Caki2 (cell line): ENCODE results near the gene C11orf68. TPM values are rescaled to one million over a fixed set of nuclear protein-coding genes. Genes with fewer than 3 reads are reported as not detected.

Experiments
- DNase-seq: peaks from one replicate; pipeline ENCODE4 v3.0.0-alpha.2; 2015; ENCODE audit warnings: low read depth
- in situ Hi-C: cut with HindIII; loops from 2 replicates; pipeline ENCODE4 v1.10.0; 2016; ENCODE audit warnings: low sequenced_read_pairs, low pct_unique_long_range_greater_than_20kb, mixed read lengths
- total RNA-seq: library from RNA; depleted of rRNA; stranded (reverse); fragments of >200 nt; shearing (Covaris generic); gene quantifications from 2 replicates; pipeline ENCODE4 v1.2.3, GENCODE V29; 2014; ENCODE audit warnings: low replicate concordance

The C11orf68 gene
- total RNA-seq, 1 experiment from 2014 or later = 36.3 TPM

DNA sequence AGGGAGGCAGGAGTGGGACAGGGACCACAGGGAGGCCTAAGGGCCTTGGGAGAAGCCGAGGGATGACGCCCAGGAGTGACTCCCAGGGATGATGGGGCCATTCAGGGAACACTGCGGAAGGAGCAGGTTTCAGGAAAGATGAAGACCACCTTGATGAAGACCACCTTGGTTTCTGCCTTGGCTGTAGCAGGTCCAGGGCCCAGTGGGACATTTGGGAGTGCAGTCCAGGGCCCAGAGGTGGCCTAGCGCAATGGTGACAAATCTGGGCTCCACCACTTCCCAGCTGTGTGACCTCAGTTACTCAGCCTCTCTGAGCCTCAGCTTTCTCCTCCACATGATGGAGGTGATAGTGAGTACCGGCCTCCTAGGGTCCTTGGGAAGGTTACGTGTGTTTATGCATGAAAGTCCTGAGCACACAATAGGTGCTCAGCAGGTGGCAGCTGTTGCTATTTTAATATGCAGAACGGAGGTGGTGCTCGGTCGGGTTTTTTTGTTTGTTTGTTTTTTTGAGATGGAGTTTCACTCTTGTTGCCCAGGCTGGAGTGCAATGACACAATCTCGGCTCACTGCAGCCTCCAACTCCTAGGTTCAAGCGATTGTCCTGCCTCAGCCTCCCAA is 27.2 kb upstream of the C11orf68 start:
- in situ Hi-C loops = no loop called here
- no peak for DNase-seq

DNA sequence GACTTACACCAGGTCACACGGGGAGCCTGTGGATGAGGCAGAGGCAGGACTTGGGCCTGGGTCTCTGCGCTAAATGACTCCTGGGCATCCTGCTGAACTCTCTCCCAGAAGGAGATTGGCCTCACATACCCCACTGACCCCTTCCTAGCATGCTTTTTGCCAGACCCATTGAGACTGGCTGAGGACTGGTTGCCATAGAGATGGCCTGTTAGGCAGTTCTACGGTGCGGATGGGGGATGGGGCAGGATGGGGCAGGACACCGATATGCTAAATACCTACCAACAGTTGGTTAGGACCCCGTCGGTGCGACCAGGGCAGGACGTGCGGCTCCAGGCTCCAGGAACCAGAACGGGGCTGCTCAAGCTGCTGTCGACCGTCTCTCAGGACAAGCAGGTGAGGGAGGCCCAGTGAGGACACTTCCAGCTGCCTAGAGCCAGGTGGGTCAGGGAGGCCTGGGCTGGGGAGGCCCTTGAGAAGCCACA is 26.6 kb upstream of the C11orf68 start, which contains the start of gene TSGA10IP:
TSS of gene TSGA10IP (plus strand) at position 51 of the 482 bp plus-strand sequence. CDS start at position 247, 196 bp downstream.
- DNase-seq = no peak
- in situ Hi-C loops = no loop called here

DNA sequence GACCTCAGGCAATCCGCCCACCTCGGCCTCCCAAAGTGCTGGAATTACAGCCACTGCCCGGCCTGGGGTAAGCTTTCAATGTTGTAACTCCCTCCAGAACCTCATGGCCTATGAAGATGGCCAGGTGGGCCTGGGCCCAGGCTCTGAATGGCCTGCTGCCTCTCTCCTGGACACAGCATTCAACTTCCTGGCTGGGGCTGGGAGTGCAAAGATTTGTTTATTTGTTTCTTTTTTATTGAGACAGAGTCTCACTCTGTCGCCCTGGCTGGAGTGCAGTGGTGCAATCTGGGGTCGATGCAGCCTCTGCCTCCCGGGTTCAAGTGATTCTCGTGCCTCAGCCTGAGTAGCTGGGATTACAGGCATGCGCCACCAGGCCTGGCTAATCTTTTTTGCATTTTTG is 25.9 kb upstream of the C11orf68 start:
- no peak for DNase-seq
- in situ Hi-C loops = no loop called here

DNA sequence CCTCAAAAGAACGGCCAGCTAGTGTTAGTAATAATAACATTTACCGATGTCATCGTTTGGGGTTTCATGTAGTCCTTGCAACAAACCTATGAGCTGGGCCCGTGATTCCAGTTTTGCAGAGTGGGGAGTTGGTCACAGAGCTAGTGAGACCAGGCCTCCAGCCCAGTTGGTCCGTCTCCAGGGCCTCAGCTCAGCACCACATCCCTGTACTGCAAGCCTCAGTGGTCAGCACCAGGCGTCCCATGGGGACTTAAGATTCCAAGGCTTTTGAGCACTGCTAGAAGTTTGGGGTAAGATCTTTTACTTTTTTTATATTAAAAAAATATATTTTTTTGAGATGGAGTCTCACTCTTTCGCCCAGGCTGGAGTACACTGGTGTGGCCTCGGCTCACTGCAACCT is 25.3 kb upstream of the C11orf68 start:
- in situ Hi-C loops = no loop called here
- DNase-seq = no peak

DNA sequence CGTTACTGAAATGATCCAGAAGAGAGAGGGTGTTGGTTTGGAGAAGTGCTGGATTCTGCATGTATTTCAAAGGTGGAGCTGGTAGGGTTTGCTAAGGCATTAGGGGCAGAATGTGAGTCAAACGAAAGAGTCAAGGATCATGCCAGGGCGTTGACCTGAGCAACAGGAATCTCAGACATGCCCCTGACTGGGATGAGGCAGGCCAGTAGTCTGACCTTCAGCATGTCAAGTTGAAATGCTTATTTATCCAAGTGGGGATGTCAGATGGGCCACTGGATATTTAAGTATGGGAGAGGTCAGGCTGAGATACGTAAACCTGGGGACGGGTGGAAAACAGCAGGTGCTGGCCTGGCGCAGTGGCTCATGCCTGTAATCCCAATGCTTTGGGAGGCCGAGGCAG is 23.7 kb upstream of the C11orf68 start:
- no peak for DNase-seq
- in situ Hi-C loops = no loop called here

DNA sequence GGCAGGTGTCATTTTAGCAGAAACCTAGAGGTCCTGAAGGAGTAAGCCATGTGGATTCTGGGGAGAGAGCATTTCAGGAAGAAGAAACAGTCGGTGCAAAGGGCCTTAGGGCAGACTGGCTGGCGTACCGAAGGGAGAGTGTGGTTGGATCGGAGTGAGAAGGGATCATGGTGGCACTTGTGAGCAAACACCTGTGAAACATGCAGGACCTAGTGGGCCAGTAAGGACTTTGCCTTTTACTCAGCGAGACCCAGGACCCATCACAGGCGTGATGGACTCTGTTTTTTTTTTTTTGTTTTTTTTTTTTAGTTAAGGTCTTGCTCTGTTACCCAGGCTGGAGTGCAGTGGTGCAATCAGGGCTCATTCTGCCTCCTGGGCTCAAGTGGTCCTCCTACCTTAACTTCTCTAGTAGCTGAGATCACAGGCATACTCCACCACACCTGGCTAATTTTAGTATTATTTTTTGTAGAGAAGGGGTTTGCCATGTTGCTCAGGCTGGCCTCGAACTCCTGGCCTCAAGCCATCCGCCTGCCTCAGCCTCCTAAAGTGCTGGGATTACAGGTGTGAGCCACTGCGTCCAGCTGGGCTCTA is 23.0 kb upstream of the C11orf68 start:
- in situ Hi-C loops = no loop called here
- no peak for DNase-seq

DNA sequence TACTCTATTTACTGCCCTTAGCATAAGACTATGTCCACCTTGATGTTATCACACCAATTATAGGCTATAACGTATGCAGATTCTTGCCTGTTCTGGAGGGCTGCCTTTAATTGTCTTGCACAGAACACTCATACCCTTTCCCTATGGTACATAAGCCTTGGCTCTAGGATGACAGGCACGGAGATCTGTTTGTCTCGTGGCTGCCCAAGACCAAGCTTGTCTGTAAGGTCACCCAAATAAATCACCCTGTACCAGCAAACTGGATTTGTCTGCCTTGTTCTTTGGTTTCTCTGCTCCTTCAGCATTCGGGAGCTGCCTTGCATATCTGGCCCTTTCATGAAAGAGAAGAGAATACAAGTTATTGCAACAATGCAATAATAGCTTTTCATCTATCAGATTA is 18.9 kb upstream of the C11orf68 start:
- no peak for DNase-seq
- in situ Hi-C loops = no loop called here

DNA sequence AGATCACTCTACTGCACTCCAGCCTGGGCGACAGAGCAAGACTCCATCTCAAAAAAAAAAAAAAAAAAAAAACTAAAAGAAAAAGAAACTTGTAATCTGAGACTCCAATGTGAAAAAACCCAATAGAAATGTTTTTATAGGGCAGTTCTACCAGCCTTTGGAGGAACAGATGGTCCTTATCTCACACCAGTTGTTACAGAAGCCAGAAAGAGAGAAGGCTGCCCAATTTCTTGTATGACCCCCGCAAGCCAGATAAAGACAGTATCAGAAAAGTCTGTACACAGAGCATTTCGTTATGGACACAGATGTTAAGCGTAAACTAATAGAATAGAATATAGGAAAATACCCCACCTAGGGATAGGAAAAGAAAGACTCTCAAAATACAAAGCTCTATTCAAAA is 15.2 kb upstream of the C11orf68 start:
- in situ Hi-C loops = no loop called here
- DNase-seq = no peak

DNA sequence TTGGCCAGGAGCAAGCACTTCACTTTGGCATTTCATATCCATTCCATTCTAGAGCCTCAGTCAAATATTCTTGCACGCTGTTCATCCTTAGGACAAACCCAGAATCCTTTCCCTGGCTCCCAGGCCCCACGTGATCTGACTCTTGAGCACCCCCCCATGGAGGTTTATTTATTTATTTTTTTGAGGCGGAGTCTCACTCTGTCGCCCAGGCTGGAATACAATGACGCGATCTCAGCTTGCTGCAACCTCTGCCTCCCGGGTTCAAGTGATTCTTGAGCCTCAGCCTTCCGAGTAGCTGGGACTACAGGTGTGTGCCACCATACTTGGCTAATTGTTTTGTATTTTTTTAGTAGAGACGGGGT is 13.7 kb upstream of the C11orf68 start:
- no peak for DNase-seq
- in situ Hi-C loops = no loop called here

DNA sequence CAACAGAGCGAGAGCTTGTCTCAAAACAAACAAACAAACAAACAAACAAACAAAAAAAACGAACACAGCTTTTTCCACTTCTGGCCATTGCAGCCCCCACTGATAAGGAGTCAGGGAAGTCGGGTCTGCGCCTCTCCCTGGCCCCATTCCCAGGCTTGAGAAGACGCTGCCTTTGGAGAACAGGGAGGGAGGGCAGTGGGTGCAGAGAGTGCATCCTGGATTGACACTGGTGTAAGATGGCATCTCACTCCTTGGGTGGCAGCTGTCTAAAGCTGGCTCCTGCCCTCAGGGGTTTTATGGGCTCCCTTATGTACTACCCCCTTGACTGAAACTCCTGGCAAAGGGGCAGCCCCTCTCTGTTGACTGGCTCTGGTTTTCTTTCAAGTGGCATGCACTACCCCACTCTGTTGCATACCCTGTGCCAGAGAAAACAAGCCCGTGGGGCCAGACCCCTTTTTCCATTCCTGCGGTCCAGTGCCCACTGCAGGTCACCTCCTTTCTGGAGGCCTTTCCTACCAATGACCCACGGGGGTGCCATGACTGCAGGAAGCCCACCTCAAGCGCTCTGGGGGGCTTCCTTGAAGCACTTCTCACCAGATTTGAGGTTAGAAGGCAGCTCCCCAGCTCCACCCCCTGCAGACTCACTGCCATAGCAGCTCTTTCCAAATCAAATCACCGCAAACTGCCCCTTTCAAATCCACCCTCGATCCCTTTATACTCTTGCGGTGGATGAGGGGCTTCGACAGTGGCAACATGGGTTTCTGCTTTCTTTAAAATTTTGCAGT is 13.1 kb upstream of the C11orf68 start:
- in situ Hi-C loops = no loop called here
- no peak for DNase-seq

DNA sequence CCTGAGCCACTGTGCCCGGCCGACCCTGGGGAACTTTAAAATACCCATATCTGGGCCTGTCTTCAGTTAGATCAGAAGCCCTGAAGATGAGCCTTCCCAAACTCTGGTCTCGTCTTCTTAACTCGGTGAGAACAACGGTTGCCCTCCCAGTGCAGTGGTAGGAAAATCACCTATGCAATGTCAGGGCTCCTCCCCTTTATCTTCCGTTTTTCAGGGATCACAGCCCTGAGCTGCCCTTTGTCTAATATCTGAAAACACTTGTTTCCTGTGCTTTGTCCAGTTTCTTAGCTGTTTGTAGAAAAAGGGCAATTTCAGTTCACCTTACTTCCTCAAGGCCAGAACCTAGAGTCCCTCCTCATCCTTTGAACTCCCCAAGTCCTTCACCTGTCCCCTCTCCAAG is 9.8 kb upstream of the C11orf68 start:
- DNase-seq = no peak
- in situ Hi-C loops = no loop called here

DNA sequence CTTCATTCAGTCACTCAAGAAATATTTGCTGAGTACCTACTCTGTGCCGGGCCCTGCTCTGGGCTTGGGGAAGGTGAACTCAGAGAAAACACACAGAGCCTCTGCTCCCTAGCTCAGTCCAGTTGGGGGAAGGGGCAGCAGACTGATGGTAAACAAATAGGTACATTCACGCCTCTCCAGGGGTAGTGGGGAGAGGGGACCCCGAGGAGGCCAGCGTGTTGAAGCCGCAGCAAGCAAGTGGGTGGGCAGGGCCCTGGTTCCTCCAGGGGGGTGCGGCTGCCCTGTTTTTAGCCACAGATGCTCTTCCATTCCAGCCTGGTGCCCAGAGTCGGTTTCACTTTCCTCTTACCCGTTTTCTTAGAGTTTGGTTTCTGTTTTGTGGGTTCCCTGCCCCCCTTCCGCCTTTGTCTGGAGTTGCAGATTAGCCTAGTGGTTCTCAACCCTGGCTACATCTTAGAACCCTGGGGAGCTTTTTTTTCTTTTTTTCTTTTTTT is 9.1 kb upstream of the C11orf68 start:
- in situ Hi-C loops = no loop called here
- DNase-seq = no peak

DNA sequence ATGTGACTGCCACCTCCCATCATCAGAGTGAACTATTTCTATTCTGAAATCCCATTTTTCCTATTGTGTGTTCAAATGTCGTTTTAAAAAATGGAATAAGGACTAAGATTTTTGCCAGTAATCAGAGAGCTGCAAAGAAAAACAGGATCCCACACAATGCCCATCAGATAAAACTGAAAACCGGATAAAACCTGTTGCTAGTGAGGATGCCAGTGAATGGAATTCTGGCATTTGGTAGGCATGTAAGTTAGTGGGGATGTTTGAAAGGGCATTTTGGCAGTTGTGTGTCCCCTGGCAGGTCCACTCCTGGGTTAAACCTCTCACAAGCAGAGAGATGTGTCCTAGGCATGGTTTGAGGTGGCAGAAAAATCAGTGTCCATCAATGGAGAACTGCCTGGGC is 6.5 kb upstream of the C11orf68 start:
- no peak for DNase-seq
- in situ Hi-C loops = no loop called here

DNA sequence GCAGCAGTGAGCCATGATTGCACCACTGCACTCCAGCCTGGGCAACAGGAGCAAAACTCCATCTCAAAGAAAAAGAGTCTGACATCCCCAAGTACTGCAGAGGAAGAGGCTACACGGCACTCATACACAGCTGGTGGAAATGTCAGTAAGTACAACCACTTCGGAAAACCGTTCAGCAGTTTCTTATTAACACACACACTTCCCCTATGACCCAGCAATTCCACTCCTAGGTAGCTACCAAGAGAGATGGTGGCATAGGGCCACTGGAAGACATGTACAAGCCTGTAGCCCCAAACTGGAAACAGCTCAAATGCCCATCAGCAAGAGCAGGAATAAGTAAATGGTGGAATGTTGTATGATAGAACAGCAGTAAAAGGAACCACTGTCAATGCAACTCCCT is 3.7 kb upstream of the C11orf68 start:
- DNase-seq = no peak
- in situ Hi-C loops = no loop called here

DNA sequence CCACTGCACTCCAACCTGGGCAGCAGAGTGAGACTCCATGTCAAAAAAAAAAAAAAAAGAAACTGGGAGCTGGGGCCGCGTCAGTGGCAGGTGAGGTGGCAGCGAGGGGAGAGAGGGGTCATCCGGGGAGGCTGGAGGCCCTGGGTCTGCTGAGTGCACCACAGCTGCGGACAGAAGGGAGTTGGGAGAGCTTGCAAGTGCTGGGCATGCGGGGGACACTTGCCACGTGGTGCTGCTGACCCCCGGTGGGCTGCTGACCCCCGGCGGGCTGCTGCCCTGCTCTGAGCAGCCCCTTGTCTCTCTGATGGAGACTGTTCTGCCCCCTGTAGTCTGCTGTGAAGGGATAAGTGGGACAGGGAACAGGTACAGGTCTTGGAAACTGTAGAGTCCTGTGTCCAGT is 3.0 kb upstream of the C11orf68 start:
- DNase-seq = no peak
- in situ Hi-C loops = no loop called here

DNA sequence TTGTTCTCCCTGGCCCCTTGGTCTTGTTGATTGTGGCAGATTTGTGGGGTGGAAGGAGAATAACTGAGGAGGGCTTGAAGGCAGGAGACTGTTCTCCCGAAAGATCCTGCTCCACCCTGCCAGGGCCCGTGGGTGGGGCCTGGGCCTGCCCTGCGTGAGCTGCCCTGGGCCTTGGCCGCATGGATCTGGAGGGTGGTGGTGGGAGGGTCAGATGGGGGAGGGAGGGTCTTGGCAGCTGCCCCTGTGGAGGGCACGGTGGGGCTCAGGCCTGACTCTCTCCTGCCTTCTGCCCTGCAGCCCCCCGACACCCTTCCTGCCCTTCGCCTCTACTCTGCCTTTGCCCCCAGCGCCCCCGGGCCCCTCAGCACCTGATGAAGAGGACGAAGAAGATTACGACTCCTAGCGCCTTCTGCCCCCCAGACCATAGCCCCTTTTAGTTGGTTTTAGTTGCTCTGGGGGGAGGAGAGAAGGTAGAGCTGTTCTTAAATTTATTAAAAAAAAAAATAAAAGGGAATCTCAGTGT is 2.2 kb upstream of the C11orf68 start:
- in situ Hi-C loops = no loop called here
- no peak for DNase-seq

DNA sequence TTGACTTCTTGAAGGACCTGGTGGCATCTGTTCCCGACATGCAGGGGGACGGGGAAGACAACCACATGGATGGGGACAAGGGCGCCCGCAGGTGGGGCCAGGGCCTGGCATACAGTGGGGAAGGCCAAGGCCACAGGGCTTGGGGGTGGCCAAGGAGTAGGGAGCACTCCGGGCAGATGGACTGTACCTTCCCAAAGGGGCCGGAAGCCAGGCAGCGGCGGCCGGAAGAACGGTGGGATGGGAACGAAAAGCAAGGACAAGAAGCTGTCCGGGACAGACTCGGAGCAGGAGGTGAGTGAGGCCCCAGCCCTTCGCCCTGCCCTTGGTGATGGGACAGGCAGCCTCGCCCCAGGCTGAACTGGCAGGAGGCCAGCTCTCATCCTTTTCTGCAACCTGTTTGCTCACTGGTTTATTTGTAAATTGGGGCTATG is 1.5 kb upstream of the C11orf68 start:
- DNase-seq = no peak
- in situ Hi-C loops = no loop called here

DNA sequence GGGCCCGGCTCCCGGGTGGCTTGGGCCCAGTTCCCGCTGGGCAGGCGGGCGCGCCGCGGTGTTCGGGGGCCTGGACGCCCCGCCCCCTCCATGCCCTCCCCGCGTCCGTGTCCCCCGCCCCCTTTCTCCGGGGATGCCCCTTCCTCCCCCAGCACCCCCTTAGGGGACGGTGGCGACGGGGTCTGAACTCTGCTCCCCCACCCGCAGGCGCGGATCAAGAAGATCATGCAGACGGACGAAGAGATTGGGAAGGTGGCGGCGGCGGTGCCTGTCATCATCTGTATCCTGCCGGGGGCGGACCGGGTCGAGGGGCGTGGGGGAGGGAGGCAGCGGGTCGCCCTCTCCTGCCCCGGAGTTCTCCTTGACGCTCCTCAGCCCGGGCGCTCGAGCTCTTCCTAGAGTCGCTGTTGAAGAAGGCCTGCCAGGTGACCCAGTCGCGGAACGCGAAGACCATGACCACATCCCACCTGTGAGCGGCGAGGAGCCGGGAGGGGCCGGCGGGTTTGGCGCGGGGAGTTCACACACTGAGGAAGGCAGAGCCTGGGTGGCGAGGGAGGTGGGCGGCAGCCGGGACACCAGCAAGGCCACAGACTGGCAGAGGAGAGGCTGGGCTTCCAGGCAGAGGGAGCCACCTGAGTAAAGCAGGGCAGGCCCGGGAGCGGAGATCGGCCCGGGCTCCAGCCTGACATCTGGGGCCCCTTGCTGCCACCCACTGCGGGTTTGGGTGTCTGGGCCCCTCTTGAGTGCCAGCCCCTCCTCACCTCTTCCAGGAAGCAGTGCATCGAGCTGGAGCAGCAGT is 910 bp upstream of the C11orf68 start:
- no peak for DNase-seq
- in situ Hi-C loops = no loop called here
